GM19238 (cell line): Measurements from ENCODE around the gene CPEB1.
"Not testable (repeated sequence)": the region's sequence is repeated elsewhere in the genome, so short reads cannot be mapped to it uniquely, and the experiment has no call there.

Source experiments
- DNase-seq: peaks from one replicate; pipeline ENCODE4 v3.0.0; 2011; ENCODE audit warnings: low spot score; ENCODE audit not compliant: insufficient read length

CPEB1 gene

DNA sequence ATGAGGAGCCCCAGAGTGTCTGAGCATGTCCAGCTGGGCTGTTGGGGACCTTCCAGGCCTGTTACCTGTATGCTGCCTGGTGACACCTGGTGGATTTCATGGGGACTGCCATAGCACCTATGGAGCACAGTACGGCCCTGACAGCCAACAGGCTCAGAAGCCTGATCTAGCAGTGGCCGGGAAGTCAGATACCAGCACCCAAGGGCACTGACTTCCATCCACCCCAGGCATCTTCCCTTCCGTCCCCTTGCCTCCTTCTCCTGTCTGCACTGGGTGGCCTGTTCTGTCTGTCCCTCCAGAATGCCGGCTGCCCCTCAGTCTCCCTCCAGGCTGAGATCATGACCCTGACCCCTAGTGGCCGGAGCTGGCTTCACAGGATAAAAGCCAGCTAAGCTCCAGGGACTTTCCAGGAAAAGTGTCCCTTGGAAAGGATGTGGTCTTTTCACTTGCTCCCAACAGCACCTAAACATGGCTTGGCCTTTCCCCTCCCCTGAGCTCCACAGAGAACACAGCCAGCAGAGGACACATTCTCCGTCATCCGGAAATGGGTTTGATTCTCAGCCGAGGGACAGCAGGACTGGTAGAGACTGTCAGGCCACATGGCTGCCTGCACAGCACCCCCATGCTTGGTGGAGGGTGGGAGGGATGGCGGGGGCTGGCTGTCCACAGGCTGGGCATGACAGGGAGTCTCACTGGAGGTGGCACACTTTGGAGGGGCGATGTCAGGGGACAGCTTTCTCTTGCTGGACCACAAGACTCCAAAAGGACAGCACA lies 116.4 kb downstream of the CPEB1 start:
- DNase-seq: peak; percentile 51

DNA sequence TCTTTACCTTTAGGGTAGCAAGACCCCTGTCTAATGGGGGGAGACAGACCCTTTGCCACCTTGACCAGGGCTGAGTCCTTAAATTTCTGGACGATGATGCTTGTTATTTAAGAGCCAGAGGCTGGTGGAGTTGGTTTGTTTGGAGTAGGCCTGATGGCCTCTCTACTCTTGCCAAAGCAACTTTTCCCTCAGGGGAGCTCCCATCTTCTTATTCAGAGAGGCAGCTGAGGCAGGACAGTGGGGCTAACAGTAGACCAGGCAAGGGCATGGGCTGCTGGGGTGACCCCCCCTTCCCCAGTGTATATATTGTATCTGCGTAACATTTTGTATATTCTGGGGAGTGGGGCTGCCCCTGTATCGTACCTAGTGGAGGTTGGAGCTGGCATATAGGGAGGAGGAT lies 117.2 kb downstream of the CPEB1 start:
- no peak for DNase-seq

- not testable (repeated sequence) for DNase-seq
These were observed 133.6 kb downstream of the CPEB1 start for GRCh38 chr15:82513587-82513986.

GRCh38 chr15:82507693-82508092 lies 139.5 kb downstream of the CPEB1 start:
- not testable (repeated sequence) for DNase-seq

GRCh38 chr15:82507087-82507486 lies 140.1 kb downstream of the CPEB1 start:
- not testable (repeated sequence) for DNase-seq

DNA sequence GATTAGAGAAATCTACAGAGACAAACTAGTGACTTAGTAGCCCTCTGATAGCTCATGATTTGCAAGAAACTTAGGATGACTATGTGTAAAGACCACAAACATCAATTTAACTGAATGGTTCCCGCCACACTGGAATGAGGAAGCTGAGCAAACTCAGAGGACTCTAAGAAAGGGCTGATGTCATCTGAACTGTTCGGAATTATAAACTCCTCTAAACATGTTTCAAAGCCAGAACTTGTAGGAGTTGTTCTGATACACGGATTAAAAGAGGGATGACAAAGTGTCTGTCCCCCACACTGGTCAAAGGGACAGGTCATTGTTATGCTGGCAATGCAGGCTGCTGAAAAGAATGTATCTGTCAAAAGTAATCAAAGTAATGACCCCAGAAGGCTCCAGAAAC lies 141.3 kb downstream of the CPEB1 start:
- DNase-seq: not testable (repeated sequence)

DNA sequence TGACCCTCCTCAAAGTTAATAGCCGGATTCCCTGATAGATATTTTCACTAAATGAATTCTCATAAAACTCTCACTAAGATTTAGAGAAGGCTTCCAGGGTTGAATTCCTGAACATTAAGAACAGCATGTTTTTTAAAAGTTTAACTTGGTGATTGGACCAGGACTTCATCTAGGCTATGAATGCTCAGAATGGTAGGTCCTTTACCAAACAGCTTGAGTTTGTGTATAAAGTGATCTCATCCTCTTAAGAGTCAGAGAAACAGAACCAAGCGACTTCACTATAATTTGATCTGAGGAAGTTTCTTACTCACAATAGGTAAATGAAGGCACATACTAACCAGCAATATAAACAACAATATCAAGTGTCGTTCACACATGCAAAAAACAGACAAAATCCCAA lies 143.1 kb downstream of the CPEB1 start:
- not testable (repeated sequence) for DNase-seq

DNA sequence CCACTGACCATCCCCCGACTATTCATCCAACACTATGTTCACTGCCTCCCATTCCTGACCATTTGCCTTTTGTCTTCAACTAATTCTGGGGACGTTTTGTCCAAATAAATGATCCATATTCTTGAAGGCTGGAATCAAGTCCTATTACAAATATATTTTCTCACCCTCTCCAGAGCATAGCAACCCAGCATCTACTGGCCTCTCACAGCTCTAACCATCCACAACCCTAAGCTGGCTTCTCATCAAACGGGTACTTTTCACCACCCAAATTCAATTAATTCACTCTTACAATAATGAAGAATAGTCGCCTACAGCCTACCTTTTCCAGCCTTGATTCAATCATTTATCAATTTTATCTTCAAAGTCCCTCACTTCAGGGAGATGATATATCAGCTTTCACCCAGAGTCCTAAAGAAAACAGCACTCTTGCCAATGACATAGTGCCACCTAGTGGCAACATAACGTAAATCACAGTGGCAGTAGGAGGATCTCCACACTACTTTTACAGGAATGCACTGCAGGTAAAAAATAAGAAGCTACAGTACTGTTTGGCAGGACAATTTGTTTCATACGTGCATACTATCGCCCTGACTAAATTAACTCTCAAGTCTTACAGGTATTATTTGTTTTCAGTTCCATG lies 144.3 kb downstream of the CPEB1 start:
- not testable (repeated sequence) for DNase-seq

GRCh38 chr15:82500772-82501171 lies 146.4 kb downstream of the CPEB1 start:
- DNase-seq: not testable (repeated sequence)

DNA sequence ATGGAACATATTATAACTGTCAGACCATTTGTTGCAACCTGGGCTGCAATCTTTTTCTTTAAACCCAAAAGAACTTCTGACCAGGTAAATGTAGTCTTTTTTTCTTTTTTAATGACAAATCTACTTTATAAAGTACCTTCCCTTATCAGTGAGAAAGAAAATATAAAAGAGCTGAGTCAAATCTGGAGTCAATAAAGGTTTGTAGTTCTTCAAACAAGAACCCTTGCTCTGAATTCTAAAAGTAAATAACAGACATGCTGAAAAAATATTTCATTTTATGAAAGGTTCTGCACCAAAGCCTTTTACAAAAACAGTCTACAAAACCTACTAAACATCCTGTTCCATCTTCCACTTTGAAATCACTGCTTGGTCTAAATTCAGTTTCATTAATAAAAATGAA lies 149.2 kb downstream of the CPEB1 start:
- not testable (repeated sequence) for DNase-seq
